ENCODE measurements around the gene RBM47.
"Not testable (repeated sequence)": the region's sequence is repeated elsewhere in the genome, so short reads cannot be mapped to it uniquely, and the experiment has no call there.

Gene RBM47

GRCh38 chr4:40399578-40399977, 230.1 kb downstream of the RBM47 start:
- DNase-seq, result no peak

- no peak for DNase-seq
Observed at GRCh38 chr4:40395908-40396793, 233.5 kb downstream of the RBM47 start.

GRCh38 chr4:40395166-40395900, 234.3 kb downstream of the RBM47 start:
- no peak for DNase-seq

GRCh38 chr4:40394236-40394635, 235.4 kb downstream of the RBM47 start:
- no peak for DNase-seq

GRCh38 chr4:40392241-40392640, 237.4 kb downstream of the RBM47 start:
- DNase-seq, result not testable (repeated sequence)

GRCh38 chr4:40389986-40390385, 239.7 kb downstream of the RBM47 start:
- no peak for DNase-seq

- DNase-seq, result no peak
Observed at GRCh38 chr4:40388239-40388638, 241.4 kb downstream of the RBM47 start.

GRCh38 chr4:40380647-40381046, 249.0 kb downstream of the RBM47 start:
- DNase-seq, result no peak

GRCh38 chr4:40379248-40379647, 250.4 kb downstream of the RBM47 start:
- no peak for DNase-seq

- no peak for DNase-seq
Observed at GRCh38 chr4:40378619-40379018, 251.0 kb downstream of the RBM47 start.

- DNase-seq, result no peak
Observed at GRCh38 chr4:40377512-40378365, 251.9 kb downstream of the RBM47 start.

GRCh38 chr4:40375620-40376019, 254.0 kb downstream of the RBM47 start:
- DNase-seq, result no peak

GRCh38 chr4:40375095-40375494, 254.6 kb downstream of the RBM47 start:
- no peak for DNase-seq

- DNase-seq, result no peak
Observed at GRCh38 chr4:40373636-40374035, 256.0 kb downstream of the RBM47 start.

Data from NCI-H446 treated with DMSO at 0.1 percent for 48 hours (cell line).